NCI-H1694 treated with DMSO at 0.1 percent for 48 hours (cell line): ENCODE data around the gene LRMDA.
"Not testable (repeated sequence)": the region's sequence is repeated elsewhere in the genome, so short reads cannot be mapped to it uniquely, and the experiment has no call there.

ENCODE experiments used
- DNase-seq: peaks from one replicate; lab custom pipeline; 2025; lab: John Stamatoyannopoulos, UW

The LRMDA gene

DNA sequence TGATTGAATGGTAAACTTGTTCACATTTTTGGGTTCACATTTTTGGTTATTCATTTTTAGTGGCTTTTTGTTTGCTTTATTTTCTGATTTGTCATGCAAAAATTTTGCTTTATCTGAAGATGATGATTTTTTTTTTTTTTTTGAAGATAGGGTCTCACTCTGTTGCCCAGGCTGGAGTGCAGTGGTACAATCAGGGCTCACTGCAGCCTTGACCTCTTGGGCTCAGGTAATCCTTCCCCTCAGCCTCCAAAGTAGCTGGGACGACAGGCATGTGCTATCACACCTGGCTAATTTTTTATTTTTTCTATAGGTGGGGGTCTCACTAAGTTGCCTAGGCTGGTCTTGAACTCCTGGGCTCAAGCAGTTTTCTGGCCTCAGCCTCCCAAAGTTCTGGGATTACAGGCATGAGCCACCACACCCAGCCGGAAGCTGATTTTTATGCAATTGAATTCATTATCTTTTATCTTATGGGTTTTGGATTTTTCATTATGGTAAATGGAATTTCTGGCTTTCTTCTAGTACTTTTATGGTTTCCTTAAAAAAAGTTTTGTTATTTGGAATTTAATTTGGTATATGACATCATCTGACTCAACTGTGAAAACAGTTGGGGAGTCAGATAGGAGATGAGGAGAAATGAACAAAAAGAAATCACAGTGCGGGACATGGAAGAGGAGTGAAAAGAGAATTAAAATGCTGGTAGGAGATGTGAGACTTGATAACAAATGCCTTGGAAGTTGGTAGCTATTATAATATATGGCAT, 158.7 kb downstream of the LRMDA start:
- DNase-seq = no peak

DNA sequence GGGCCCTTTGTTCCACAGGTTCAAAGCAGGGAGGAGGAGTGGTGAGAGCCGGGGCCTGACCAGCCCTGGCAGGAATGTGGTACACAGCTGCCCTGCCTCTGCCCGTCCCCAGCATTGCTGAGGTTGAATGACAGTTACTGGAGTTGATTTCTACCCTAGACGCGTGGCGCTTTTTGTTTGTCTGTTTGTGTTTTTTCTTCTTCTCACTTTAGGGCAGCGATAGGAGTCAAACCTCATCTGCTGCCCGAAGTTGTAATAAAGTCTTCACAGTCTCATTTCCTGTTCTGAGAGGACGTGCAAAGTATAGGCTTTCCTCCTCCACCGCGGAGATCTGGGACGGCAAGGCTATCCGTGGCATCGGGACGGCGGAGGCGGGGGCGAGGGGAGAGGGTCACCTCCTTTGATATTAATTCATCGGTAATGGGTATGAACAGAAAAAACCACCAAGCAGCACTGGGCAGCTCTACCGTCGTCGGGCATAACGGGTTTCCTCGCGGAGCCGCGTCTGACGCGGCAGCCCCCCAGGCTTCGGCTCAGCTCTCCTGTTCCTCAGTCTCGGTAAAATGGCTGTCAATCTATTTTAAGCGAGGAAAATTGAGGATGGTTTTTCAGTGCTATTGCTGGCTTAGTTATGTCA, 160.8 kb downstream of the LRMDA start:
- no peak for DNase-seq

DNA sequence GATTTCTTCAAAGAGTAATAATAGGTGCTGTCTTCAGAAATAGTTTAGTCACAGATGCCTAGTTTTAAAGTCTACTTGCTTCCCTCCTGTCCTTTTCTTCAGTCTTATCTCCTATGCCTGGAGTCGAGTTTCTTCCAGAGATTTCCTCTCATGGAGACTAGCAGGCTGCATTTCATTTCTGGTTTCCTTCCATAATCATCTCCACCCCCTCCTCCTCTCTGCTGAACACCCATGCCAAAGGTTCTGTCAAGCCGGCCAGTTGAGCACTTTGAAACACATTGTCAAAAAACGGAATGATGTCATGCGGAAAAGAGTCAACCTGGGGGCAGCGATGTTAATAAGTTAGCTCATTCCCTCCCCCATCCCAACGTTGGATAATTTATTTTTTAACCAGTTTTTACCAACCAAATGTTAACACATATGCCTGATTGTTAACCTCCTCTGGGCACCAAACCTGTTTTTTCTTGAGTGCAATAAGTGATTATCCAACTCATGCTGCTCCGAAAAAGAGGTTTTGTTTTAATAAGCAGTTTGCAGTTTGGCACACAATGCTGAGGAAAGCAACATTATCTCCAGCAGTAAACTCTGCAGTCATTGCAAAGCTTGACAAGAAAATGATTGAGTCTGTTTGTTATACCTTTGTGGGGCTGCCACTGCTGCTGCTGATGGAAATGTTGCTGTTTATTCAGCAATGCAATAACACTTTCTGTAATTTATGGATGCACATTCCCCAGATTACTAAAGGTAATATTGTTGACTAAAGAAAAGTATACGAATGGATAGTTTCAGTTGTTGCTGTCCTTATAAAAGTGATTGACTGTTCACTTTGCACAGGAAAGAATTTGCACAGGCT, 161.6 kb downstream of the LRMDA start:
- DNase-seq = no peak

DNA sequence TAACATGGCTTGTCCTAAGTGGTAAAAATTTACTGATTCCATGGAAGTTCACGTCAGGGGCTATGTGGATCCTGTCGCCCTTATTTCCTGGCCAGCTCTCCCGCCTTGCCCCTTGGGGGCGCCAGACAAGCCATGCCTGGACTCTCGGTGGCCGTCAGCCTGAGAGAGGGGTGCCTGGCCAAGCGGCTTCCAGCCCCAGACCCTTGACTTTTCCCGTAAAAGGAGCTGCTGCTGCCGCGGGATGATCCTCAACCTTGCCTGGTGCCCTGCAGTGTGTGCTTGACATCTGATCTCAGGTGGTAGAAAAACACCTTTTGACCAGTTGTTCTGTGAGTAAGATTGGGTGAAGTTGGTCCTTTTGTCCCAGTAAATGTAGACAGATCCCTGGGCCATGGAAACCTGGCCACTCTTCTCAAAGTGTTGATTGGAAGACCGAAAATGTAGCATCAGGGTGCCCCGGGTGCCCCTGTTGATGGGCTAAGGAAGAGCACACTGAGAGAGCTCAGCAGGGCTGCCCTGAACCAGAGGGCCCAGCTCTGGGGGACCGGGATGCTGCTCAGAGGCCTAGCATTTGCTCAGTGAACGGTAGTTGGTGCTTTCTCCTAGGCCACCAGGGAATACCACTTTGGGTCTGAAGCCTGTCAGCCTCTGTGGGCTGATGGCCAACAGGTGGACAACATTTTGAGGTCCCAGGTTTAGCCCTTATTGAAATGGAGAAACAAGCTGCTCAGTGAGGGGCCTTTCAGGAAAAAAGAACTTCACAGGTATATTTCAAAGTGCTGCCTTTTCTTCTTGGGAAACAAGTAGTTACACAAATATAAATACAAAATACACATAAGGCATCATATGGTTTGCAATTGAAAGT, 162.5 kb downstream of the LRMDA start:
- DNase-seq = no peak

DNA sequence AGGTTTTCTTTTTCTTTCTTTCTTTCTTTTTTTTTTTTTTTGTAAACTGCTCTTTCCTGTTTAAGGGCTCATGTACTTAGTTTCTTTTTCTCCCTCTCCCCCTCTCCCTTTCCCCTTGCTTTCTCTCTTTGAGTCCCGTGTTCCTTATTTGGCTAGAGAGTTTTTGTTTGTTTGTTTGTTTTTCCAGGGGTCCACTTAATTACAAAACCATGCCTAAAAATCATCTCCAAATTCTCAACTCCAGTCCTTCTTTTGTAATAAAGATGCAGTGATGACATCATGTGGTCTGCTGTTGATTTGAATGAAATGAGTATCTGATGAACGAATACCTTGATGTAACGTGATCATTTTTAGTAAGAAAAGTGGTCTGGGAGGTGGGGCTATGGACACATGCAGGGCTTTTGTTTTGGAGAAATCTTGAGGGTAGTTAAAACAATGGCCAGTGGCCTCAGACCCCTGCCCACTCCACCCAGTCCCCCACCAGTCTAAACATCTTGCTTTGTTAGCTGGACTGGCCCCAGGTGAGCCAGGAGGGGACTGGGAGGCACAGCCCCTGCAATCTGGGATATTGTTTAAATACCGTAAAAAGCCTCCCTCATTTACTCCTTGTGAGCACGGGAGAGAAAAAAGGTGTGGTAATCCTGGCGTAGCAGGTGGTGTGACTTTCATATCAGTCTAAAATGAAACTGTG, 165.7 kb downstream of the LRMDA start:
- no peak for DNase-seq

DNA sequence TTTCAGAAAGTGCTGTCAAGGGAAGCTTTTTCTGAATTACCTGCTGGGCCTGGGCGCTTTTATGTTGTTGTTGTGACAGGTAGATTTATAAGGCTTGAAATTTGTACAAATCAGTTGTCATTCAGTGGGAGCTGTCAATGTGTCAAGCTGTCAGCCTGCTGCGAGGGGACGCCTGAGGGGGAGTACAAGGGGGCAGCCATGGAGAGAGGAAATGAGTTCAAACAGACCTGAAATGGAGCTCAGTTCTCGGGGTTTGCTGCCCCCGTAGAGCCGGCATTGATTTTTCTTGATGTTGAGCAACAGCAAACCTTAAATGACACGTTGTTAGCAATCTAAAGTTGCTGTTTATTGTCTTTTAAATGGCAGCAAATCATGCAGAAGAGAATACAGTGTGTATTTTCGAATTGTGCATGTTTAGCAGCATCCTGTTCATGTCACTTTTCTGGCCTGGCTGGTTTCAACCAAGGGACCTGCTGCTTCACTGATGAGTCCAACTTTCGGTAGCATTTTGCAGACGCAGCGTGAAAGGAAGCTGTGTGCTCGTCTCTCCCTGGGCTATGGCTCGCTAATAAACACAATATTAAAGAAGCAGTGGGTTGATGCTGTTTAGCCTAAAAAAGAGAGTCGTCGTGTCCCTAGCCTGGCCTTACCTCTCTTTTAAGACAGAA, 166.5 kb downstream of the LRMDA start:
- no peak for DNase-seq

DNA sequence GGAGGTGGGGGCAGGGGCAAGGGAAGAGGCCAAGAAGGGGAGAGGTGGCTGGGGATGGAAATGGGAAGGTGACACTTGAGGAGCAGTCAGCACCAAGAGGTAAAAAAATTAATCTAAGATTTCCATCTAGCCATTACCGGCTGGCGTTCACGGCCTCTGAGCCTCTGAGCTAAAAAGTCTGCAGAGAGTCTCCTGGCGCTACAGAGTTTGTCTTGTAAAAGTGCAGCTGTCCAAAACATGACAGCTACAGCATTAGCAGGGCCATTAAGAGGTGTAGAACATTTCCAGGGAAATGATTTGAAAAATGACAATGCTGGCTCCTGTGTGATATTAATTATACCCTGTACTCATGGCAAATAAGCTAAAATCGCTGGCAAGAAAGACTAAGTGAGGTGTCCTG, 167.6 kb downstream of the LRMDA start:
- DNase-seq = no peak

DNA sequence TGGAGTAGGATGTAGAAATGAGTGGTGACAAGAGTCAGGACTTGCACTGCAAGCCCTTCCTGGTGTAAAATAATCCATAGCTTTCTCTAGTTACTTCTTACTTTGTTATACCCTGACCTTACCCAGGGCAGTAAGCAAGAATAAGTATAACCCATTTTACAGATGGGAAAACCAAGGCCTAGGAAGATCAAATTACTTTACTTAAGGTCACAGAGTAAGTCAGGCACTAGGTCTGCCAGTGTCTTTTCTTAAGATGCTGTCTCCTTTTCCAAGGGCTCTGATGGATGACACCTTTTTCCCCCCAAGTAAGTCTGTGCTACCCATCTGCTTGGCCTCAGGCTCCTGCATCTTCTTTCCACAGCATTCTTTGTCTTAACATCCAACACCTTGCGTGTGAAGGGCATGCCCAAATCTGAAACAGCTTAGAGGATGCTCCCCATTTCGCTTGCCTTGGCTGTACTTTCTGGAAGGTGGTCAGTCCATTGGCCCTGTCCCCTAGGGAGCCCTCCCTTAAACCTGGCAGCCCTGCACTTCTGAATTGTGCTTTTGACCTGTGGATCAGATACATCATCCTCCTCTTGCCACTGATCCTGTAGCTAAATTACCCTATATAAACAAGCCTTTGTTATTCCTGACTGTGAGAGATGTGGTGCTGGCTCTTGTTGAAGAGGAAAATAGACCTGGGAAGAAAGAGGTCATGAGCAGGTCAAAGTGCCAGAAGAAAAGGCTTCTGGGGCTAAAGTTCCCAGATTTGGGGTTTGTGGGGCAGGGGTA, 168.6 kb downstream of the LRMDA start:
- DNase-seq = no peak

DNA sequence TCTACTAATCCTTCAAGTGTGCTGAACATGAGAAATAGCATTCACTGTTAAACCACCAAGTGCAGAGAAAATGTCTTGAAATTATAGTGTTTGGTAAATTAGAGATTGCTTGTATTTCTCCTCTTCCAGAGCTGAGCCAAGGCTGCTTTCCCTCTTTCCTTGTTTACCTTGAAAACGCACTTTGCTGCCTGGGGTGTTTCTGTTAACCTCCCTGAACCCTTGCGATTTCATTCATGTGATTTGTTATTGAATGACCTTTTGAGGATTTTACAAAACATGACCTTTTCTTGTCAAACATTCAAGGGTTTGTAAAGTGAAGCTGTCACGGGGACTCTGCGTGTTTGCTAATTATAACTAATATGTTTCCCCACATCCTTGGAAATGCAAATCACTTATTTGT, 169.4 kb downstream of the LRMDA start:
- no peak for DNase-seq

DNA sequence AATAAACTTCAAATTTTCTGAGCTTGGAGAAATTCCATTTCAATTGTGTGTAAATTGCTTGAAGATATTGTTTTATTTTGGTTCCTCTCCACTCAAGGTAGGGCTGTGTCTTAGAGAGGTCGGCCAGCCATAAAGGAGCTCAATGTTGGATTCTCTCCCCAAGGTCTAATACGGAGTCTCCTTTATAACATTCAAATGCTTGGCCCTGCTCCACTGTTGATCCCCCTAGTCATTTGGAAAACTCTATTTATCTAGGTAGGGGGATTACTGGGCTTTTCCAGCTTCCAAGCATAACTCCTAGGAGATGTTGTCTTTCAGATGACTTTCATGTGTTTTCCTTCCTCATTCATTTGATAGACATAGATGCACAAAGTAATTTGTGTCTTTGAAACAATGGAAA, 170.9 kb downstream of the LRMDA start:
- DNase-seq = no peak

DNA sequence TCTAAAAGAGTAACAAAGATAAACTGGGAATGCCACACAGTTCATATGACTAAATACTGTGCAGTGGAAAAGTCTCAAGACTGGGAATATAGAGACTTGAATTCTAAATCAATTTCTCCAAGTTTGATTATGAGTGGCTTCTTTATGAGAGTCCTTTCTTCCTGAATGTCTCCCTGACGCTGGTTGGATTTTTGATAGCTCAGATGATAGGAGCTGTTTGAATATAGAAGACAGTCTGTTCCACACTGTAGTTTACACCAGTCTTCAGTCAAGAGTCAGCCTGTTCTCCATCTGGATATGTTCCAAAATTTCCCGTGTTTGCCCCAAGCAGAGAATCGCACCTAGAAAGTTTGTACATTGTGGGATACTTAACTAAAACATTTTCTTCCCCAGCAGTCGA, 173.7 kb downstream of the LRMDA start:
- DNase-seq = no peak

DNA sequence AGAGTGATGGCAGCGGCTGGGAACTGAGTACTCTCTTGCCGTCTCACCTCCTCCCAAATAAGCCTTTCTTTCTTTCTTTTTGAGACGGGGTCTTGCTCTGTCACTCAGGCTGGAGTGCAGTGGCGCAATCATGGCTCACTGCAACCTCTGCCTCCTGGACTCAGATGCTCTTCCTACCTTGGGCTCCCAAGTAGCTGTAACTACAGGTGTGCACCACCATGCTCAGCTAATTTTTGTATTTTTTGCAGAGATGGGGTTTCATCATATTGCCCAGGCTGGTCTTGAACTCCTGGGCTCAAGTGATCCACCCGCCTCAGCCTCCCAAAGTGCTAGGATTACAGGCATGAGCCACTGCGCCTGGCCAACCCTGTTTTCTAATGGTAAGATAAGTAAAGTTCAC, 174.4 kb downstream of the LRMDA start:
- DNase-seq = not testable (repeated sequence)

DNA sequence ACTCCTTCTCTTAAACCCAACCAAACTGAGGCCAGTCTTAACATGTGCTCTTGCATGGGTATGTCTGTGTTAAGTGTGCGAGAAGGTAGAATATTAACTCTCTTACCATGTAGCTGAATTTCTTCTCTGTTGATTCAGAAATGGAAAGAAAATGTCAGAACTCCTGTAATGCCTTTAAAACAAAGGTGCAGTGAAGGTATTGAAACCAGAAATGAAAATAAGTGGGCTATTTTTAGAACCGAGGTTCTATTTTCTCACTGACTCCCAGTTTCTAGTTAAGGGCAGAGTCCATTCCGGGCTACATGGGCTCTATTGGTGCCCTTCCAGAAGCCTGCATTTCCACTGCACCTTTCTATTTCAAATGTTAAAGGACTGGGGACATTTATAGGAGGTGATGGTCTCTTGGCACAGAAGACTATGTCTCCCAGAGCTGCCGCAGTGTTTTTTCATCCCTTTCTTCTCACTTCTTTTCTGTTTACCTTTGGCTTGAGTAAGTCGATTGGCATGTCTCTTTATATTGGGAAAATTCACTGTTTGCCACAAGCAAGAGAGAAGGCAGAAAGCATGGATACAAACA, 174.9 kb downstream of the LRMDA start:
- no peak for DNase-seq

DNA sequence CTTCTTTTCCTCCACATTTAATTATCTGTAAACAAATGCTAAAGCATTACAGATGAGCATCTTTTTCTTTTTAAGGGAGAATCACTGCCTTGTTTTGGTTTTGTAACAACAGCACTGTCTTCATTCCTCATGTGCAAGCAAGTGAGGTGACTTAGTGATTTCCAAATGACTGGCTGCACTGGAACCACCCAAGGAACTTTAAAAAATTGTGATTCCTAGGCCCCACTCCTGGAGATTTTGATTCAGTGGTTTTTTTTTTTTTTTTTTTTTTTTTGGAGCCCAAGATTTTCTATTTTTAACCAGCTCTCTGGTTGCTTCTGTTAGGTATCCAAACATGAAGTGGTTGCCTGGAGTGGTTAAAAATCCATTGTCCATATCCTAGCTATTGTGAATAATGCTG, 176.2 kb downstream of the LRMDA start:
- no peak for DNase-seq

DNA sequence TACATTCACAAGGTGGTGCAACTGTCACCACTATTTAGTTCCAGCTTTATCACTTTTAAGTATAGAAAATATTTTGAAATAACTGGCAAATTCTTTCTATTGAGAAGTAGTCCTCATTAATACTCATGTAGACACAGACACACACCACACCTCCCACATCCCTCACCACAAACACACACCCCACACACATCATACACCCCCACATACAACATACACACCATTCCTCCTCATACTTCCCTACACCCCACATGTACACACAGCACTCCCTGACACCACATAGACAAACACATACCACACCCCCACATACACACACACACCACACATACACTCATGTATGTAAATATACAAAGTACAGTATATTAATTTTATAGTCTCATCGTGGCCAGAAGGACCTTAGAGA, 178.8 kb downstream of the LRMDA start:
- DNase-seq = no peak

DNA sequence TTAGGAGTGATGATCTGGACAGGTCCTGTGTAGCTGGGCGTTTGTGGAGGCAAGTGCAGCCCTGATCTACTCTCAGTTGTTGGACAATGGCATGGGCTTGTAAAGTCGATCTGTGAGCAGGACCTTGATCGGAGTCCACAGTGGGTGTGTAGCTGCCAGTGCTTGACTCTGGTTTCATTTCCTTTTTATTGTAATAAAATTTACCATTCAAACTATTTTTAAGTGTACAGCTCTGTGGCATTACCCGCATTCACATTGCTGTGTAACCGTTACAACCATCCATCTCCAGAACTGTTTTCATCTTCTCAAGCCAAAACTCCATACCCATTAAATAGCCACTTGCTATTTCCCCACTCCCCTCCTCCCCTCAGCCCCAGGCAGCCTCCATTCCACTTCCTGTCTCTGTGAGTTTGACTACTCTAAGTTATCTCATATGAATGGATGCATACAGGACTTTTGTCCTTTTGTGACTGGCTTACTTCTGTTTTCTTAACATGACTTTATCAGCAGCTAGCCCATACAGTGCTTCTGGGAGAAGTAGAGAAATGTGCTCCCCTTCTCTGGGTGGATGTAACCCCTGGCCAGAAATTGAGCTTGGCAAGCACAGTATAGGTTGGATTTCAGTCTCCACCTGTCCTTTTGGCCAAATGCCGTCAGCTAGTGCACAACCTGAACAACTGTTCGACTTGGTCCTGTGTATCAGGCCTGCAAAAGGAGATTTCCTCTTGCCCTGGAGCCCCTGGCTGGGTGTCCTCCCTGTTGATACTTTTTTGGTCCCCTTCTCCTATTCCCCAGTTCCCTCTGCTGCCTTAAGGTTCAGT, 180.0 kb downstream of the LRMDA start:
- no peak for DNase-seq

DNA sequence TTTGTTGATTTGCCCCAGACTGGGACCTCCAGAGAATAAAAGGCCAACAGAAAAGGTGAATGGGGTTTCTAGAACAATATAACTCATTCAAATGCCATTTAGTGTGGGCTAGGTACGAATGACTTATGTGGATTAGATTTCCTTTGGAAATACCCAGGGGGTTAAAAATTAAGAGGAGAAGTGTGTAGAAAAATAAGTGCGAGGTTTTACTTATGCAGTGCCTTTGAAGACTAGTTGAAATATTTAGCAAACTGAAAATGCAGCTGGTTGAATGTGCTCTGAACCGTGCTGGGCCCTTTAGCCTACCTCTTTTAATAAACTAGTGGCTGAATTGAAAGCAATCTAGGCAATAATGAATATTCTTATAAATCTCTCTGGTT, 180.6 kb downstream of the LRMDA start:
- DNase-seq = no peak

DNA sequence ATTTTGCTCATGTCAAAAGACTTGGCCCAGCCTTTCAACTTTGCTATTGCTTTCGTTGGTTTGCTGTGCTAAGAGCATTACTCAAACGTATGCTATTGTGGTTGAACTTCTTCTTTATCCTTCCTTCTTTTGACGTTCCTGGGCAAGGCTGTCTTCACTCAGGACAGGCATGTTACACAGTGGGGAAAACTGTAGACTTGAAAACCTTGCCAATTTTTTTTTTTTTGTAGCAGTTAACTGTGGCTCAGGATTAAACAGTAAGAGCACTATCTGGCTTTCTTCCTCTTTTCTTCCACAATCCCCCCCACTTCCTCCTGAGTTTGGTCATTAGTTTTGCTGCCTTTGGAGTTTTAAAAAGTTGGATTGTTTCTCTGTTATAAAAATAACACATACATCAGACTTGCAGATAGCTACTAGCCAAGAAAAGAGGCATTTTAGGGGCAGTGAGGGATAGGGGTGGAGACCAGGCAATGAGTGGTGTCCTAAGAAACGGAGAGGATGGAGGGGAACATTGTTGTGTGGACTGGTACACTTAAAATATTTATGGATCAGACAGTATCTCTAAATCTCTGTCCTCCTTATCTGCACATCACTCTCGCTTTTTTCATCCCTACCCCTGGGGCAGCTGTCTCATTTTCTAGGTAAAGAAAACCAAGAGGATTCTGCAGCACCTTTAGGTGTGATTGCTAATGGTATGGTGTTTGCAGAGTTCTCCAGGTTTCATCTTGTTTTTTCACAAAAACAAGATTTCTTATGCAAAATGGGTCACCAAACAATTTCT, 181.7 kb downstream of the LRMDA start:
- no peak for DNase-seq
